NT2/D1 (cell line): ENCODE data around the gene AIRE.
A peak's percentile ranks its signal among the peaks of the same experiment; 100 is the strongest.

Source experiments
- DNase-seq: peaks from one replicate; pipeline ENCODE4 v3.0.0-alpha.2; 2011; ENCODE audit warnings: low read depth, low spot score
- H3K27me3 ChIP-seq: 2 replicates; pipeline ENCODE4 v1.6.0; 2011; ENCODE audit warnings: mild to moderate bottlenecking; ENCODE audit not compliant: insufficient read length, insufficient read depth
- H3K36me3 ChIP-seq: 2 replicates; pipeline ENCODE4 v1.6.1; 2011; ENCODE audit warnings: mild to moderate bottlenecking, low read length, mixed read lengths; ENCODE audit not compliant: insufficient read depth, insufficient read length
- H3K4me1 ChIP-seq: 2 replicates; pipeline ENCODE4 v1.5.1; 2011; ENCODE audit not compliant: insufficient read depth, insufficient read length
- H3K4me3 ChIP-seq: 2 replicates; pipeline ENCODE4 v1.5.1; 2011; ENCODE audit warnings: low read depth; ENCODE audit not compliant: insufficient read length
- H3K9ac ChIP-seq: 2 replicates; pipeline ENCODE4 v1.6.0; 2011; ENCODE audit warnings: low read depth; ENCODE audit not compliant: insufficient read length
- H3K9me3 ChIP-seq: 2 replicates; pipeline ENCODE4 v1.5.1; 2011; ENCODE audit warnings: mild to moderate bottlenecking, low read length; ENCODE audit not compliant: insufficient read depth
- SUZ12 ChIP-seq: IDR thresholded peaks from 2 replicates; pipeline ENCODE4 v1.6.1; 2011; ENCODE audit not compliant: insufficient read length, insufficient read depth; ENCODE audit errors: extremely low read depth
- YY1 ChIP-seq: IDR thresholded peaks from 2 replicates; pipeline ENCODE4 v1.6.1; 2011; ENCODE audit not compliant: insufficient read length, insufficient read depth
- ZNF274 ChIP-seq: IDR thresholded peaks from 2 replicates; pipeline ENCODE4 v1.6.1; 2011; ENCODE audit warnings: mild to moderate bottlenecking, low read depth, low read length

AIRE gene

GRCh38 chr21:44333509-44334328 lies 48.0 kb downstream of the AIRE start:
- H3K27me3 ChIP-seq = no peaks in the 10 kb centered on the region
- H3K9me3 ChIP-seq = no peaks in the 10 kb centered on the region
- peak overlapping the region; percentile 36 for H3K9ac ChIP-seq
- DNase-seq = no peak
- TF ChIP-seq SUZ12 (no peak), YY1 (no peak), ZNF274 (no peak)
- peaks cover 28% of the 10 kb centered on the region for H3K4me1 ChIP-seq
- H3K4me3 ChIP-seq = no peak overlapping the region
- H3K36me3 ChIP-seq = peaks cover 74% of the 10 kb centered on the region

- H3K4me3 ChIP-seq = no peak overlapping the region
- no peak overlapping the region for H3K9ac ChIP-seq
- no peaks in the 10 kb centered on the region for H3K9me3 ChIP-seq
- peaks cover 28% of the 10 kb centered on the region for H3K4me1 ChIP-seq
- no peaks in the 10 kb centered on the region for H3K27me3 ChIP-seq
- H3K36me3 ChIP-seq = peaks cover 66% of the 10 kb centered on the region
- no peak for DNase-seq
- TF ChIP-seq YY1 (no peak), ZNF274 (no peak), SUZ12 (no peak)
Observed at GRCh38 chr21:44334329-44335030, 48.8 kb downstream of the AIRE start.

GRCh38 chr21:44335266-44336059 lies 49.8 kb downstream of the AIRE start:
- Histone ChIP-seq H3K4me3 (no peak overlapping the region), H3K36me3 (peaks cover 57% of the 10 kb centered on the region), H3K27me3 (no peaks in the 10 kb centered on the region), H3K4me1 (peaks cover 28% of the 10 kb centered on the region), H3K9ac (no peak overlapping the region), H3K9me3 (no peaks in the 10 kb centered on the region)
- no peak for DNase-seq
- TF ChIP-seq SUZ12 (no peak), YY1 (no peak), ZNF274 (no peak)

GRCh38 chr21:44337449-44337848 lies 51.8 kb downstream of the AIRE start:
- H3K36me3 ChIP-seq = peaks cover 39% of the 10 kb centered on the region
- no peak overlapping the region for H3K4me3 ChIP-seq
- DNase-seq = no peak
- H3K9me3 ChIP-seq = no peaks in the 10 kb centered on the region
- H3K27me3 ChIP-seq = no peaks in the 10 kb centered on the region
- TF ChIP-seq YY1 (no peak), ZNF274 (no peak), SUZ12 (no peak)
- H3K9ac ChIP-seq = no peak overlapping the region
- H3K4me1 ChIP-seq = peaks cover 26% of the 10 kb centered on the region

GRCh38 chr21:44337941-44338895 lies 52.5 kb downstream of the AIRE start:
- H3K36me3 ChIP-seq = peaks cover 33% of the 10 kb centered on the region
- H3K9ac ChIP-seq = peak overlapping the region; percentile 79

More at GRCh38 chr21:44337941-44338895, 52.5 kb downstream of the AIRE start:
- DNase-seq = peak; percentile 30
- no peak for TF ChIP-seq SUZ12
- no peak for TF ChIP-seq ZNF274
- no peak for TF ChIP-seq YY1
- Histone ChIP-seq H3K4me3 (peak overlapping the region; percentile 36), H3K27me3 (no peaks in the 10 kb centered on the region), H3K4me1 (peaks cover 24% of the 10 kb centered on the region), H3K9me3 (no peaks in the 10 kb centered on the region)
